Ishikawa (cell line): ENCODE data around the gene CYS1.

Experiments used
- CEBPB ChIP-seq: IDR thresholded peaks from 2 replicates; pipeline ENCODE4 v1.6.1; 2012
- CREB1 ChIP-seq: IDR thresholded peaks from 2 replicates; pipeline ENCODE4 v1.6.1; 2012; ENCODE audit warnings: low read depth
- EGR1 ChIP-seq: IDR thresholded peaks from 2 replicates; pipeline ENCODE4 v1.6.1; 2012
- EP300 ChIP-seq: IDR thresholded peaks from 2 replicates; pipeline ENCODE4 v1.6.1; 2012; ENCODE audit warnings: borderline replicate concordance
- MAX ChIP-seq: IDR thresholded peaks from 2 replicates; pipeline ENCODE4 v1.6.1; 2012
- TEAD4 ChIP-seq: IDR thresholded peaks from 2 replicates; pipeline ENCODE4 v1.6.1; 2012

GRCh38 chr2:10009811-10010781 lies 70.1 kb downstream of the CYS1 start:
- TF ChIP-seq MAX (no peak), CREB1 (no peak), EP300 (no peak), EGR1 (no peak), TEAD4 (no peak), CEBPB (no peak)
